Smooth muscle cell (in vitro differentiated cells): ENCODE data around the gene DIAPH3. TPM values are rescaled to one million over a fixed set of nuclear protein-coding genes. Genes with fewer than 3 reads are reported as not detected.
A peak's percentile ranks its signal among the peaks of the same experiment; 100 is the strongest.

Experiments used
- DNase-seq: peaks from one replicate; lab custom pipeline; 2025; ENCODE audit not compliant: unreplicated experiment; lab: John Stamatoyannopoulos, UW
- H2AFZ ChIP-seq: fragments of 200-600 bp; sonication (generic); 2 replicates; pipeline ENCODE4 v1.6.0; 2016; ENCODE audit warnings: antibody characterized with exemption, low read depth, mild to moderate bottlenecking
- H3F3A ChIP-seq: fragments of 200-600 bp; sonication (generic); 2 replicates; pipeline ENCODE4 v1.6.0; 2017; ENCODE audit warnings: antibody characterized with exemption, low read depth
- H3K27ac ChIP-seq: fragments of 200-600 bp; sonication (generic); 2 replicates; pipeline ENCODE4 v1.5.1; 2016; ENCODE audit warnings: low read depth, mild to moderate bottlenecking
- H3K27me3 ChIP-seq: fragments of 200-600 bp; sonication (generic); 2 replicates; pipeline ENCODE4 v1.6.1; 2016; ENCODE audit warnings: low read depth, mild to moderate bottlenecking
- H3K36me3 ChIP-seq: fragments of 200-600 bp; sonication (generic); 2 replicates; pipeline ENCODE4 v1.5.1; 2016; ENCODE audit warnings: low read depth
- H3K4me1 ChIP-seq: fragments of 200-600 bp; sonication (generic); 2 replicates; pipeline ENCODE4 v1.5.1; 2016; ENCODE audit warnings: low read depth
- H3K4me2 ChIP-seq: fragments of 200-600 bp; sonication (generic); 2 replicates; pipeline ENCODE4 v1.6.0; 2016; ENCODE audit warnings: mild to moderate bottlenecking
- H3K4me3 ChIP-seq: fragments of 200-600 bp; sonication (generic); 2 replicates; pipeline ENCODE4 v1.5.1; 2016; ENCODE audit warnings: mild to moderate bottlenecking
- H3K79me2 ChIP-seq: fragments of 200-600 bp; sonication (generic); 2 replicates; pipeline ENCODE4 v1.6.0; 2016; ENCODE audit warnings: low read depth, mild to moderate bottlenecking
- H3K9ac ChIP-seq: fragments of 200-600 bp; sonication (generic); 2 replicates; pipeline ENCODE4 v1.6.0; 2016; ENCODE audit warnings: low read depth
- H3K9me3 ChIP-seq: fragments of 200-600 bp; sonication (generic); replicated peaks from 2 replicates; pipeline ENCODE4 v1.5.1; 2016; ENCODE audit warnings: low read depth
- H4K20me1 ChIP-seq: fragments of 200-600 bp; sonication (generic); 2 replicates; pipeline ENCODE4 v1.6.0; 2016; ENCODE audit warnings: low read depth
- WGBS: methylation state at CpG from one replicate; pipeline ENCODE4 v1.1.7; 2016; ENCODE audit warnings: low lambda C conversion rate; 5-methylcytosine and 5-hydroxymethylcytosine counted together
- polyA plus RNA-seq: library from polyadenylated mRNA; unstranded; fragments of >200 nt; fragmentation: Nextera tagmentation; extraction: Ambion mirVana; gene quantifications from 2 replicates; pipeline ENCODE4 v1.2.1, GENCODE V29; 2016
- total RNA-seq: library from RNA; depleted of rRNA; stranded (reverse); fragments of >200 nt; gene quantifications from 2 replicates; pipeline ENCODE4 v1.2.3, GENCODE V29; 2014
- TF ChIP-seq, protein P1 (sequence below): fragments of 200-600 bp; sonication (generic); IDR thresholded peaks from 2 replicates; pipeline ENCODE4 v1.5.1; 2017; ENCODE audit warnings: borderline replicate concordance, mild to moderate bottlenecking, antibody characterized with exemption; ENCODE audit not compliant: insufficient read depth, poor library complexity, severe bottlenecking

The DIAPH3 gene
- total and polyA plus RNA-seq, 2 experiments from 2014 or later: 6.8 to 9.5 TPM

DNA sequence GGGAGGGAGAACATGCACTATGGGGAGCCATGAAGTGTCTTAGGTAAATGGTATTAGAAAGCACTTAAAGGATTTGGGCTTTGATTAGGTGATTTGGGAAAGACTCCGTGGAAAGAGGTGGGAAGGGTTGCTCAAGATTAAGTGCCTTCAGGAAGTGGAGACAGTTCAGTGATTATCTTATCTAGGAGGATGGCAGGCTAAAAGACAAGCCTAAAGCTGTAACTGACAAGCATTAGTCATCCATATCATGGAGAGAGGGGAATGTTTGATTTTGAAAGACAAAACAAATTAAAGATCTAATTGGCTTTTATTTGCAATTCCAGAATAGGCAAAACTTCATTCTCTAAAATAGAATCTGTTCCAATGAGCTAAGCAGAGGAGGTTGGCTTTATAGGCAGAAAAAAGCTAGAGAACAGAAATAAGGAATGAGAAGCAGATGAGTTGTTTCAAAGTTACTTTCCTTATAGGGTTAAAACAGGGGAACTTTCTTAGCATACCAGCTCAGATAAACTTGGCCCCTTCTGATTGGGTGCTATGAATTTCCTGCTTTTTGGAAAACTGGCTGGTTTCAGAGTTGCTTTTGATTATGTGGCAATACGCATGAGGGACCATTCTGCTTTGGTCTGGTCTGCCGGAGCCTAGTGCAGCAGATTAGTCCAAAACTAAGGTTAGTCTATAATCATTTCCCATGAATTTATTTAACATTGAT lies 1.8 kb upstream of the DIAPH3 start:
- no peaks in the 10 kb centered on the region for H3K27me3 ChIP-seq
- peak overlapping the region; percentile 75 for H3K4me3 ChIP-seq
- peak overlapping the region; percentile 81 for H3K27ac ChIP-seq
- H3K4me2 ChIP-seq: peak overlapping the region; percentile 94
- peaks cover 24% of the 10 kb centered on the region for H3K4me1 ChIP-seq
- no peaks in the 10 kb centered on the region for H3K36me3 ChIP-seq
- no peaks in the 10 kb centered on the region for H3K9me3 ChIP-seq
- peaks cover 26% of the 10 kb centered on the region for H3K79me2 ChIP-seq
- H3K9ac ChIP-seq: peak overlapping the region; percentile 24
- WGBS: 38% methylated on average over 3 of the region's 3 CpGs
- H2AFZ ChIP-seq: peak overlapping the region; percentile 94
- DNase-seq: no peak
- H4K20me1 ChIP-seq: no peaks in the 10 kb centered on the region
- TF ChIP-seq, protein P1, sequence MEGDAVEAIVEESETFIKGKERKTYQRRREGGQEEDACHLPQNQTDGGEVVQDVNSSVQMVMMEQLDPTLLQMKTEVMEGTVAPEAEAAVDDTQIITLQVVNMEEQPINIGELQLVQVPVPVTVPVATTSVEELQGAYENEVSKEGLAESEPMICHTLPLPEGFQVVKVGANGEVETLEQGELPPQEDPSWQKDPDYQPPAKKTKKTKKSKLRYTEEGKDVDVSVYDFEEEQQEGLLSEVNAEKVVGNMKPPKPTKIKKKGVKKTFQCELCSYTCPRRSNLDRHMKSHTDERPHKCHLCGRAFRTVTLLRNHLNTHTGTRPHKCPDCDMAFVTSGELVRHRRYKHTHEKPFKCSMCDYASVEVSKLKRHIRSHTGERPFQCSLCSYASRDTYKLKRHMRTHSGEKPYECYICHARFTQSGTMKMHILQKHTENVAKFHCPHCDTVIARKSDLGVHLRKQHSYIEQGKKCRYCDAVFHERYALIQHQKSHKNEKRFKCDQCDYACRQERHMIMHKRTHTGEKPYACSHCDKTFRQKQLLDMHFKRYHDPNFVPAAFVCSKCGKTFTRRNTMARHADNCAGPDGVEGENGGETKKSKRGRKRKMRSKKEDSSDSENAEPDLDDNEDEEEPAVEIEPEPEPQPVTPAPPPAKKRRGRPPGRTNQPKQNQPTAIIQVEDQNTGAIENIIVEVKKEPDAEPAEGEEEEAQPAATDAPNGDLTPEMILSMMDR: no peak
- no peaks in the 10 kb centered on the region for H3F3A ChIP-seq

DNA sequence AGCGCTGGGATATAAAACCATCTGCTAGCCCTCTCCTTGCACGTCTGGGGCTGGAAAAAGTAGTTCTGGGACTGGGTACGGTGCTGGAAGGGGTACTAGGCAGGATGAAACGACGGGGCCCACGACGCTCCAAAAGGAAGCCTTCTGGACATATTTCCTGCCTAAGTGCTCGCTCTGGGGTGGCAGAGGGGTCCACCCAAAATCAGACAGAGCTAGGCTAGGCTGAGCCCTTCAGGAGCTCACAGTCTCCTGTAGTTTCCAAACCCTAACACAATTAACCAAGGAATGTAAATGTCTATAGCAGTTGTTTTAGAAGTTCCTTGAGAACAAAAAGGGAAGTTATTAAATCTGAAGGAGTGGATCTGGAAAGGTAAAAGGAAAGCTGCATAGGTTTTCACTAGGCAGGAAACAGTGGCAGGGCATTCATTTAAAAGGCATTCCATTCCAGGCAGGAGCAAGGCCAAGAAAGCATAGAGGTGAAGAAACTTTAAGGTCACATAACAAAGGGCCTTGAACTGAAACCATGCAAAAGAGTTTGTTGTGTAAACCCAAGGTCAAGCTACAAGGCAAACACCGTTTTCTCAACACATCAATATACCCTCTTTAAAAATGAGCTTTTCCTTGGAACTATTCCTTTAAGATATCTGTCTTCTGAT lies 634 bp upstream of the DIAPH3 start:
- TF ChIP-seq, protein P1: no peak
- Histone ChIP-seq H3K27ac (peak overlapping the region; percentile 81), H3K9ac (peak overlapping the region; percentile 73), H4K20me1 (no peaks in the 10 kb centered on the region), H3K4me2 (peak overlapping the region; percentile 94), H3K79me2 (peaks cover 38% of the 10 kb centered on the region), H3K4me3 (peak overlapping the region; percentile 75), H3K27me3 (no peaks in the 10 kb centered on the region), H3F3A (no peaks in the 10 kb centered on the region), H3K4me1 (peaks cover 24% of the 10 kb centered on the region), H3K9me3 (no peaks in the 10 kb centered on the region), H3K36me3 (no peaks in the 10 kb centered on the region), H2AFZ (peak overlapping the region; percentile 94)
- 3% methylated on average over 9 of the region's 9 CpGs for WGBS
- DNase-seq: no peak

DNA sequence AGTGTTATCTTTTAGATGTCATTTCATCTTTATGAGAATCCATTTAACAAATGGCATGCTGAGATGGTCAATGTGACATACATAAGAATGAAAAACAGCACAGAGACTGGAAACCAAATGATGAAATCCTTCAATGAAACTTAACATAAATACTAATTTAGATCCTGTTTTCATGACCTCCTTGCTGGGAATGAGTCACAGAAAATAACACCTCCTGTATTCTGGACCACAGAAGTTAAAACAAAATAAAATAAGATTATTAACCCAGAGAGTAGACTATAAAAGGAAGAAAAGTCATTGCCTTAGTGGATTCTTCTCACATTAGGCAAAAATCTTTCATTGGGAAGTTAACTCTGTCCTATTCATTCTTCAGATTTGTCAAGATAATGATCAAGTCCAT lies 1.6 kb downstream of the DIAPH3 start:
- Histone ChIP-seq H3K9ac (no peak overlapping the region), H3K27ac (no peak overlapping the region), H3K79me2 (peaks cover 51% of the 10 kb centered on the region), H3K4me2 (peak overlapping the region; percentile 94), H3K4me1 (peaks cover 37% of the 10 kb centered on the region), H2AFZ (peak overlapping the region; percentile 12), H3K36me3 (no peaks in the 10 kb centered on the region), H3K27me3 (no peaks in the 10 kb centered on the region), H4K20me1 (no peaks in the 10 kb centered on the region), H3K9me3 (no peaks in the 10 kb centered on the region), H3K4me3 (peak overlapping the region; percentile 2), H3F3A (no peaks in the 10 kb centered on the region)
- no peak for DNase-seq
- TF ChIP-seq, protein P1: no peak
